HG03432 (cell line): Measurements from ENCODE around the gene SEPTIN10.
"Not testable (repeated sequence)": the region's sequence is repeated elsewhere in the genome, so short reads cannot be mapped to it uniquely, and the experiment has no call there.

Experiments used
- ATAC-seq: cut with Tn5 transposase; IDR thresholded peaks from one replicate; pipeline ENCODE4 v1.9.1; 2021; ENCODE audit warnings: mild to moderate bottlenecking, moderate library complexity; ENCODE audit not compliant: unreplicated experiment

SEPTIN10 gene

DNA sequence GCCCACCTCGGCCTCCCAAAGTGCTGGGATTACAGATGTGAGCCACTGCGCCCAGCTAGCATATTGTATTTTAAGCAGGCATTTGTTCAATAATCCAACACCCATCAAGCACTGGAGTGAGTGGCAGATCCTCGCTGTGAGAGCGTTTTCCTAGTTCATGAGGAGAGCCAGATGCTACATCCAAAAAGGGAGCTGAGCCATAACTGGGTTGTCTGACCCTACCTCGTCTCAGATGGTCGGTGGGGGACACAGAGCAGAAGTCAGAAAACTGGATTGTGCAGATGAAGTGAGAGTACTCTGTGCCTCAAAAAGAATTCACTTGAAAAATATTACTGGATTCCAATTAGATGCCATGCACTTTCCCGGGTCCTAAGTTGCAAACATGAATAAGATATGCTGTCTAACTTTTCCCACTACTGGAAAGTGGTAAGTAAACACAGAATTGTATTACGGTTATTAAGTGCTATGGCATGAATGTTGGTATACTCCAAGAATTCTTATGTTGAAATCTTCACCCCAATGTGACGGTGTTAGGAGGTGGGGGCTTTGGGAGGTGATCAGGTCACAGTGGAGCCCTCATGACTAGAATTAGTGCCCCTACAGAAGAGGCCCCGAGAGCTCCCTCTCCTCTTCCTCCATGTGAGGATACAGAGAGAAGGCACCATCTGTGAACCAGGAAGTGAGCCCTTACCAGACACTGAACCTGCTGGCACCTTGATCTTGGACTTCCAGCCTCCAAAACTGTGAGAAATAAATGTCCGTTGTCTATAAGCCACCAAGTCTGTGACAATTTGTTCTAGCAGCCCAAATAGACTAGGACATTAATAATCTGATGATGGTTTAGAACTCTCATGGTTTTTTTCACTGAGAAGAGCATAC lies 21.9 kb upstream of the SEPTIN10 start:
- no peak for ATAC-seq

DNA sequence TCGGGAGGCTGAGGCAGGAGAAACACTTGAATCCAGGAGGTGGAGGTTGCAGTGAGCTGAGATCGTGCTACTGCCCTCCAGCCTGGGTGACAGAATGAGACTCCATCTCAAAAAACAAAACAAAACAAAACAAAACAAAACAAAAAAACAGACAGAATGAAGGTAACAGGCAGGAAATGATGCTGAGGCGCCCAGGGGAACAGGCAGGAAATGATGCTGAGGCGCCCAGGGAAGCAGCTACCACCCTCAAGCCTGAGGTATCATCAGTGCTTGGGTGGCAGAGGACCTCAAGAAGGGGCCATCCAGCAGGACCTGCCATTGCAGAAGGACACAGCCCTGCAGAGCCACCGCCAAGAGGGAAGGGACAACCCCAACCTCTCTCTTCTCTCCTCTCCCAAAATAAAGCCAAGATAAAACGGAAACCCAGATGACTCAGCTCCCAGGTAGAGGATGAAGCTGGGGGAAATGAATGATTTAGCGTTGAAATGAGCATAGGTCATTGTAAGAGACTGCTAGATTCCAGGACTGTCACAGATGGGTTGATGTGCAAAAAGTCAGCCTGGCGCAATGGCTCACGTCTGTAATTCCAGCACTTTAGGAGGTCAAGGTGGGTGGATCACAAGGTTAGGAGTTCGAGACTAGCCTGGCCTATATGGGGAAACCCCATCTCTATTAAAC lies 19.7 kb upstream of the SEPTIN10 start:
- no peak for ATAC-seq

DNA sequence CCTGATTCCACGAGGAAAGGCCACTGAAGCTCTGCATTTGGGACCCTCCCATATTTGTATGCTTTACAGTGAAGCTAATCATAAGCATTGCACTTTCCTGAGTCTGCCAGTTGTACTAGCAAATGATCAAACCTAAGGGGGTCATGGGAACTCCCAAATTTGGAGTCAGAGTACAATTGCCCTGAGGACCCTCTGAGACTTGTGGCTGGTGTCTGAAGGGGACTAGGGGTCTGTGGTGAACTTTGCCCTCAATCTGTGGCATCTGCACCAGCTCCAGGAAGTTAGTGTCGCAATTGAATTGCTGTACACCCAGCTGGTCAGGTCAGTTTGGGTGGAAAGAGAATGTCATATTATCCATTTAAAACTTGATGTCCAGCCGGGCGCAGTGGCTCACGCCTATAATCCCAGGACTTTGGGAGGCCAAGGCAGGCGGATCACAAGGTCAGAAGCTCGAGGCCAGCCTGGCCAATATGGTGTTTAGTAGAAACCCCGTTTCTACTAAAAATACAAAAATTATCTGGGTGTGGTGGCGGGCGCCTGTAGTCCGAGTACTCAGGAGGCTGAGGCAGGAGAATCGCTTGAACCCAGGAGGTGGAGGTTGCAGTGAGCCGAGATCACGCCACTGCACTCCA lies 18.5 kb upstream of the SEPTIN10 start:
- ATAC-seq = no peak

DNA sequence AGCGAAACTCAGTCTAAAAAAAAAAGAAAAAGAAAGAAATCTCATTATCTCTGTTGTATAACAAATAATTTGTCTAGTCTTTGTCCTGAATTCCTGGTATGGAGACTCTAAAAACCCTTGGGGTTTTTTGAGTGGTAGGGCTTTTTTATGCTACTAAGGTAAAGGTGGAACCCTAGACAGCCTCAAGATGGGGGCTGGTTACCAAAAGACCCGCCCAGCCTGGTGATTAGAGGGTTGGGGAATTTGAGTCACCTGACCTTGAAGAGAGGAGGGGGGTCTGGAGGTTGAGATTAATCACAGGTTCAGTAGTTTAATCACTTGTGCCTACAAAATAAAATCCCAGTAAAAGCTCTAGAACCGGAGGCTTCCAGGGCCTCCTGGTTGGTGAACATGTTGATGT lies 18.0 kb upstream of the SEPTIN10 start:
- no peak for ATAC-seq

DNA sequence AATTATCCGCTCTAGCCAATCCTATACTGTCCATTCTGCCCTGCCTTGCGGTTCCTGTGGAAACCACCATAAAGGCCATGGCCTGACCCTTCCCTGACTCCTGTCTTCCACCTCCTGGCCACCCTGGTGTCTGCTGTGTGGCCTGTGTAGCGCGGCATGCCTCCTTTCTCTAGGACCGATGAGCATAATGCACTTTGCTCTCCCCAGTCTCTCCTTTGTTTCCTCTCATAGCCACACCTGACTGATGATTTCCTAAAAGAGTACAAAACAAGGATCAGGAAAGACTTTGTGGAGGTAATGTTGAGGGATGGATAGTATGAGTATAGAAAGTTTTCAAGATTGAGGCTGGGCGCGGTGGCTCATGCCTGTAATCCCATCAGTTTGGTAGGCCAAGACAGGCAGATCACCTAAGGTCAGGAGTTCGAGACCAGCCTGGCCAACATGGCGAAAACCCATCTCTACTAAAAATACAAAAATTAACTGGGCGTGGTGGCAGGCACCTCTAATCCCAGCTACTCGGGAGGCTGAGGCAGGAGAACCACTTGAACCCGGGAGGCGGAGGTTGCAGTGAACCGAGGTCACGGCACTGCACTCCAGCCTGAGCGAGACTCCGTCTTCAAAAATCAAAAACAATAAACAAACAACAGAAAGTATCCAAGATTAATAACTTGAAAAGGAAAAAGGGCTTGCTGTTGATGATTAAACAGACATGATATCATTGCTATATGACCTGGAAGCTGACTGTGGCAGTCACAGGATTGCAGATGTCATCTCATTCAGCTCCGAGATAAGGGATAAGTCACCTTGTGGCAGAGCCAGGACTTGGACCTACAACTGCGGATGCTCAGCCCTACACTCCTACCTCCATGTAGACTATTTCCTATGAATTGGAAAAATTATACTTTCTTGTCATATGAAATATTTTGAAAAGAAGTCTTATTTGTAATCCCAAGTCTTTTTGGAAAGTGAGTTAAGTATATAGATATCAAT lies 17.0 kb upstream of the SEPTIN10 start:
- no peak for ATAC-seq

DNA sequence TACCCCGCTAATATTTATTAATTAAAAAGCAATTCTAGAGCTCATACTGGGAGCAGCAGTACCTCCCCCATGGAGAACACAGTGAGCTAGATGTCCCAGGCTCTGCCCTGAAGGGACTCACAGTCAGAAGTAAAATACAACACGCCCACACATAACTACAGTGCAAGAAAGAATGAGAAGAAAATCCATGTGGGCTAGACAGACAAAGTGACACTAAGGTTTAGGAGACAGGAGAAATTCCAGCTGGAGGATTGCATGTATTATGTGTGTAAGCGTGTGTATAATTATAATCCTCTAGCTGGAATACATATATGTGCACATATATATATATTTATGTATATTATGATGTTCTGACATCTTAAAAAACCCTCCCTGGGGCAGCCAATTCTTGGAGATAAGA lies 16.1 kb upstream of the SEPTIN10 start:
- no peak for ATAC-seq

DNA sequence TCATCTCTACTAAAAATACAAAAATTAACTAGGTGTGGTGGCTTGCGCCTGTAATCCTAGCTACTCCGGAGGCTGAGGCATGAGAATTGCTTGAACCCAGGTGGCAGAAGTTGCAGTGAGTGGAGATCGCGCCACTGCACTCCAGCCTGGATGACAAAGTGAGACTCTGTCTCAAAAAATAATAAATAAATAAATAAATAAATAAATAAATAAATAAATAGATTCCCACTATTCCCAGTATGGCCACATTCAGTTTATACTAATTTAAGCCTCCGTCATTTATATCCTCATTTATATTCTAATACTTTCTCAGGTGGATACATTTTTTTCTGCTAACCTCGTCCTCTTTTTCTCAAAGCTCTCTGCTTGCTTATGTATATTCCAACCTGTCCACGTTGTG lies 14.6 kb upstream of the SEPTIN10 start:
- ATAC-seq = not testable (repeated sequence)

DNA sequence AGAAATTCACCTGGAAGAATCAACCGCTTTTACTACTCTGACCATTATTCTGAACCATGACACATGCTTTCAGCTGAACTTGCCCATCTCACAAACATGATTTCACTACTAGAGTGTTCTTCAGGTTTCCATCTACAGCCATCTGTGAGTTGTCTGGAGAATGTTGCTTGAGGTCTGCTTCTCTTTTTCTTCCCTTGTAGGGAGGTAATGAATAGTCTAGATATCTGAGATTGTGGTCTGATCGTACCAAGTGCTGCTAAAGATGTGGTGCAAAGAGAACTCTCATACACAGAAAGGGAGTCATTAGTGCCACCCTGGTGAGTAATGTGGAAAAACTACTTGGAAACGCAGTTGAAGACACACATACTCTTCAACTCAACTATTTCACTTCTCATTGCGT lies 10.6 kb upstream of the SEPTIN10 start:
- ATAC-seq = no peak

DNA sequence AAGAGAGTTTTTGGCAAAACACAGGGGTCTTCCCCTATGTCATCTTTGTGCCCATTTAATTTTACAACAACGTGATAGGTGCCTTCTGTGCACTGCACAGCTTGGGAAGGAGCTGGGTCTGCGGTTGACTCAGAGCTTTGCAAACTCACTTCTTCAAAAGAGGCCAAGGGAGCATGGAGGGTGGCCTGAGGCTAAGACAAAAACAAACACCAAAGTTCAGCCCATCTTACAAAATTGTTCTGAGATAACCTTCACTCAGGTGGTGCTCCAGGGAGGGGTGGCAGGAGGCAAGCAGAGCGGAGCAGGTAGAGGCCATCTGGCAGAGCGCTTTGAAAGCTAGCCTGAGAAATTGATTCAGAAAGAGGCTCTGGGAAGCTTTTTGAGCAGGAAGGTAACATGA lies 10.2 kb upstream of the SEPTIN10 start:
- no peak for ATAC-seq

DNA sequence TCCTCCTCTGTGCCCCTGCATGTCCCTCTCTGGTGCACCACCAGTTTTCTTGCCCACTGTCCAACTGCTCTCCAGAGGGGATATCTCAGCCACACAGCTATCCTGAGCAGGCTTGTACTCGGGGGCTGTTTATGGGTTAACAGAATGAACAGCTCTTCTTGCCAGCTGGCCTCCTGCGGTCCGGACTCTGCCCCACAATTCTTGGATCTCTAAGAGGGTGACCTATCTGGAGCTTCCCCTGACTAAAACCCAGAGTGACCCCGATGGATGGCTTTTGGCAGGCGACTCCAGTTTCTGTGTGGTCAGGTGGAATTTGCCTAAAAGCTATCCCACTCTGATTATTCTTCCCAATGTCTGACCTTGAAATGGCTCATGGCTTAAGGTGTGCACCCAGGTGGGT lies 9.5 kb upstream of the SEPTIN10 start:
- ATAC-seq = no peak

DNA sequence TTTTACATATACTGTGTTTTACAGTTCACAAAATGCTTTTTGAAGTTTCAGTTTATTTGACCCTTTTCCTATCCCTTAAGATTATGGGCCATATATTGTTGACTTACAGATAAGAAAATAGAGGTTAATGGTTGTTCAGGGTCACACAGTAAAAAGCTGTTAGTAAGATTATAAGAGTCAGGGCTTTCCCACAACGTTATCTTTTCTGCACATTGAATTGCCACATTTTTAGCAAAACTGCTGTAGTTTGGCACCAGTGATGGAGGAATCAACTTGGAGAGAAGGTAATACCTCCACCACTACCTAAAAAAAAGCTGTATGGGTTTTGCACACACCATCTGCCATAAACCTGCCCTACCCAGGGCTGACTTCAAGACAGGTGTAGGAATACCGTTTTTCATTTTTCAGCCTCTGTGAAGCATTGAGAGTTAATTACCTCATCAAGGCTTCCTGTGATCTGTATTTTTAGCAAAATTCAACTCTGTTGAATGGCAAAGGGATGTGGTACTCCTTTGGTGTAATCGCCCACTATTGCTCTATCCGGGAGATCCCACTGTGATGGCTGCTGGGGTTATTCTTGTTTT lies 5.4 kb upstream of the SEPTIN10 start:
- no peak for ATAC-seq

DNA sequence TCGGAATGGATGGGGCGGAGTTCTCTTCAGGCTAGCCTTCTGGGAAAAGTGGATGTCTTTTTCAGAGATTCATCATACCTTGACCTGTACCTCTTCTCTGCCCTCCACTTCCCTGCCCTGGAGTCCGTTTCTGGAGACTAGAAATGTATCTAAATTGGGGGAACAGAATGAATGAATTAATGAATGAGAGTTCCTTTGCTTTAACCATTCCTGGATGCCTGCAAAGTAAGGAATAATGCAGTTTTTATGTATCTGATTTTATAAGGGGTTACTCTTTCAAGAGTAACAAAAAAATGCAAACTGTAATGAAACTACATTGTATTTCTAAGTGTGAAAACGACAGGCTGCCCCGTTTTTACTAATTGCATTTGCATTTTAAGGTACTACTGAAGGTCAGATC lies 2.4 kb upstream of the SEPTIN10 start:
- ATAC-seq = no peak

DNA sequence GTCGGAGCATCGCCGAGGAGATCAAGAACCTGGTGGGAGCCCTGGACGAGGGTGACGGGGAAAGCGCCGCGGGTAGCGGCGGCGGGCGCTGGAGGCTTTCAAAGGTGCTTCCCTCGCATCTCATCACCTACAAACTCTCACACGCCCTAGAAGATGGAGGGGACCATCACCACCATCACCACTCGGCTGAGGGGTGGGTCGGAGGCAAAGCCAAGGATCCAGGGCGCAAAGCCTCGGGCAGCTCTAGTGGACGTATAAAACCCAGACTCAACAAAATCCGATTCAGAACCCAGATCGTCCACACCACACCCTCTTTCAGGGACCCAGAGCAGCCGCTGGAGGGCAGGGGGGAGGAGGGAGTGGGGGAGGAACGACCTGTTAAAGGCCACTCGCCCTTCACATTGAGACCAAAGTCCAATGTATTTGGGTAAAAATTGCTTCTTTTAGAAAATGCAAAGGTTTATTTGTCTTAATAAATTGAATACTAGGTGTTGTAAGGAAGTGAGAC lies 1.9 kb upstream of the SEPTIN10 start:
- ATAC-seq = no peak

DNA sequence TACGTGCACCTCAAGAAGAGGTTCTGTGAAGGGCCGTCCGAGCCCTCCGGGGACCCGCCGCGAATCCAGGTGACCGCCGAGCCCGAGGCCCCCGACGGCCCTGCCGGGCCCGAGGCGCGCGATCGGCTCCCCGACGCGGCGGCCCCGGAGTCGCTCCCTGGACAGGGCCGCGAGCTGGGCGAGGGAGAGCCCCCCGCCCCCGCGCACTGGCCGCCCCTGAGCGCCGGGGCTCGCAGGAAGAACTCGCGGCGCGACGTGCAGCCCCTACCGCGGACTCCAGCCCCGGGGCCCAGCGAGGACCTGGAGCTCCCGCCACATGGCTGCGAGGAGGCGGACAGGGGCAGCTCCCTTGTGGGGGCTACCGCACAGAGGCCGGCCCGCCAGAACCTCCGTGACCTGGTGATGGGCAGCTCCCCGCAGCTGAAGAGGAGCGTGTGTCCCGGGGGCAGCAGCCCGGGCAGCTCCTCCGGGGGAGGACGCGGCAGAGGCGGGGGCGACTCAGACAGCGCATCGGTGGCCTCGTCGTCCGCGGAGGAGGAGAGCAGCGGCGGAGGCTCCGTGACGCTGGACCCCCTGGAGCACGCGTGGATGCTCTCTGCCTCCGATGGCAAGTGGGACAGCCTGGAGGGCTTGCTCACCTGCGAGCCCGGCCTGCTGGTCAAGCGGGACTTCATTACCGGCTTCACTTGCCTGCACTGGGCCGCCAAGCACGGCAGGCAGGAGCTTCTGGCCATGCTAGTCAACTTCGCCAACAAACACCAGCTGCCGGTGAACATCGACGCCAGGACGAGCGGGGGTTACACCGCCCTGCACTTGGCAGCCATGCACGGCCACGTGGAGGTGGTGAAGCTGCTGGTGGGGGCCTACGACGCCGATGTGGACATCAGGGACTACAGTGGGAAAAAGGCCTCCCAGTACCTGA lies 1.2 kb upstream of the SEPTIN10 start:
- no peak for ATAC-seq

DNA sequence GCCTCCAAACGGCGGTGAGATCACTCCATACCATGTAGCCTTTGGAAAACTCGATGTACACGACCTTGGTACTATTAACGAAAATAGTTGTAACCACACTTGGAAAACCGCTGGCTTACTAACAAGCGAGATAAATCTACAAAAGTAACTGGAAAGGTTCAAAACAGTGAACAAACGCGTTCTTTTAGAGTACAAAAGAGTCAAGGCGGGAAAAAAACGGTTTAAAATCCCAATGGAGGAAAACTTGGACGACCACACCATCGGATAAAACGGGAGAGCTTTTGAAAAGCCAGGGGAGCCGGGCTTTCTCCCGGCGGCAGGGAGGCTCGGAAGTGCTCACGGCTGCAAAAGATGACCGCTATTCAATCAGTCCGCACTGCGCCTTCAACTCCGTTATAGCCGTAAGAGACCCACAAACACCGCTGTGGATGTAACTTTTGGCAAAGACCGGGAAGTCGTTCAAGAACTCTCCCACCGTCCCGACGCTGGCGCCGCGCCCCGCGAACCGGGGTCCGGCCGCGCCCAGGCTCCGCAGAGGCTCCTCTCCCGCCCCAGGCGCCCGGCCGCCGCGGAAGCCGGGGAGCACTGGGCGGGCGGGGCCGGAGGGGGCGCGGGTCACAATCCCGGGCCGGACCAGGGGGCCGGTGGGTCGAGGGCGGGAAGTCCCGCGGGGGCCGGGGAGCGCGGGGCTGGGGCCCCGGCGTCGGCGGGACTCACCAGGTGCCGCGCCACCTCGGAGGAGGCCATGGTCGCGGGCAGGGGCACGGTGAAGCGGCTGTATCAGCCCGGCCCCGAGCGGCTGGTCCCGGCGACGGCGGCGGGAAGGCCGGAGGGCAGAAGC lies 465 bp downstream of the SEPTIN10 start:
- peak; percentile 31 for ATAC-seq

DNA sequence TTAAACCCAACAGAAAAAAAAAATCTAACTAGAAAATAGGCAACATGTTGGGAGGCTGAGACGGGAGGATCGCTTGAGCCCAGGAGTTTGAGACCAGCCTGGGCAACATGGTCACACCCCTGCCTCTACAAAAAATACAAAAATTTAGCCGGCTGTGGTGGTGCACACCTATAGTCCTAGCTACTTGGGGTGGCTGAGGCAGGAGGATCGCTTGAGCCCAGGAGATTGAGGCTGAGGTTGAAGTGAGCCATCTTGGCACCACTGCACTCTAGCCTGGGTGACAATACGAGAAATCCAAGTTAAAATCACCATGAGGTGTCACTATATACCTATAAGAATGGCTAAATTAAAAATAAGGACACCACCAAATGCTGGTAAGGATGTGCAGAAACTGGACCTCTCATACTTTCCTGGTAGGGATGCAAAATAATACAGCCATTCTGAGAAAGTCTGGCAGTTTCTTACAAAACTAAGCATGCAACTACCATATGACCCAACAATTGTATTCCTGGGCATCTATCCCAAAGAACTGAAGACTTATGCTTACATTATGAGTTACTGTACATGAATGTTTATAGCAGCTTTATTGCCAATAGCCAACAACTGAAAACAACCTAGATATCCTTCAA lies 2.2 kb downstream of the SEPTIN10 start:
- ATAC-seq = no peak

DNA sequence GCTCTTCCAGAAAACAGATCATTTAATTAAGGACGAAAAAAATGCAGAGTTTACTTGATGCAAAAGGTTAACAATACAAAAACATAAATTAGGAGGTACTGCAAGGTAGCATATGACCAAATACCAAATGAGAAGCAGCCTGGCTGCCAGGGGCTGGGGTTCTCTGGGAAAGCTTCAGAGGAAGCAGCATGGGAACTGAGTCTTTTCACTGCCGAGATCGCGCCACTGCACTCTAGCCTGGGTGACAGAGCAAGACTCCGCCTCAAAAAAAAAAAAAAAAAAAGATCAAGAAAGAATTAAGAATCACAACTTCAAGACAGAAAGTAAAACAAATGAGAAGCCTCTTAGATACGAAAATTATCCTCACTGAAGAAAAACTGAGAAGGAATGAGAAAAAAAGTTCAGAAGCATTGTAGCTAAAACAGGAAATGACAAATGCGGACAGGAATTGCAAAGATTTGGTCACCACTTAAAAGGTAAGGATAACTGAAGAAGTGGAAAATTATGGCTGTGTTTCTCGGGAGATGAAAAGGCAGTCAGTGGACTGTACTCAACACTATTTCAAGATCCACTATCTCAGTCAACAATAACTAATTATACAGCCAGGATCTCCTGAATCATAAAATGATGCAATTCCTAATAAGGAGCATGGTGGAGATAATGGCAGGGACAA lies 4.3 kb downstream of the SEPTIN10 start:
- ATAC-seq = no peak
